ENCODE measurements around the gene ATF6B. TPM values are rescaled to one million over a fixed set of nuclear protein-coding genes. Genes with fewer than 3 reads are reported as not detected.

The ATF6B gene
- total and polyA plus RNA-seq, 3 experiments from 2014 or later: 20.7 to 74.4 (median 72.5) TPM

- Mint-ChIP-seq H3K27me3 (no peaks in the 10 kb centered on the region), H3K27ac (peak overlapping the region in 6 of 8 donors; percentile 11 to 75 (median 67)), H3K9me3 (no peaks in the 10 kb centered on the region), H3K4me3 (peak overlapping the region in 1 of 7 donors; percentile 8), H3K36me3 (peaks cover 0 to 36% (median 12%) of the 10 kb centered on the region in 3 donors), H3K4me1 (peaks cover 41 to 60% (median 53%) of the 10 kb centered on the region in 3 donors)
- no peak overlapping the region for H3K27ac ChIP-seq (ENCODE audit: low read depth, low read length)
- no peak for DNase-seq
- peaks cover 16% of the 10 kb centered on the region for H3K36me3 ChIP-seq (ENCODE audit: insufficient read depth, low read length)
- CTCF ChIA-PET: no interaction called here
- POLR2A ChIA-PET: no interaction called here
- H3K9me3 ChIP-seq (ENCODE audit: low read length): no peaks in the 10 kb centered on the region
- H3K4me3 ChIP-seq (ENCODE audit: low read length): no peak overlapping the region
- no peaks in the 10 kb centered on the region for H3K27me3 ChIP-seq (ENCODE audit: insufficient read depth, low read length, poor library complexity, severe bottlenecking)
- H3K4me1 ChIP-seq (ENCODE audit: insufficient read depth, low read length): peaks cover 44% of the 10 kb centered on the region
These were observed 45.1 kb upstream of the ATF6B start for GRCh38 chr6:32173051-32173727.

GRCh38 chr6:32171234-32171633, 43.2 kb upstream of the ATF6B start:
- Mint-ChIP-seq H3K4me3 (peak overlapping the region in 2 of 7 donors; percentile 26 to 64), H3K36me3 (peaks cover 0 to 52% (median 15%) of the 10 kb centered on the region in 3 donors), H3K9me3 (no peaks in the 10 kb centered on the region), H3K4me1 (peaks cover 28 to 43% (median 35%) of the 10 kb centered on the region in 3 donors), H3K27me3 (no peaks in the 10 kb centered on the region), H3K27ac (peak overlapping the region in 1 of 8 donors; percentile 74)
- Histone ChIP-seq H3K4me1 (ENCODE audit: insufficient read depth, low read length) (peaks cover 33% of the 10 kb centered on the region), H3K27me3 (ENCODE audit: insufficient read depth, low read length, poor library complexity, severe bottlenecking) (no peaks in the 10 kb centered on the region), H3K4me3 (ENCODE audit: low read length) (no peak overlapping the region), H3K27ac (ENCODE audit: low read depth, low read length) (no peak overlapping the region), H3K9me3 (ENCODE audit: low read length) (no peaks in the 10 kb centered on the region), H3K36me3 (ENCODE audit: insufficient read depth, low read length) (peaks cover 16% of the 10 kb centered on the region)
- CTCF ChIA-PET: interaction anchor here (1.0 kb wide), 1 partner anchor 20 kb away, joined by 3 read pairs; the partner anchor contains the start of gene PRRT1
- no peak for DNase-seq
- POLR2A ChIA-PET: no interaction called here

GRCh38 chr6:32170294-32170693, 42.2 kb upstream of the ATF6B start:
- Histone ChIP-seq H3K27me3 (ENCODE audit: insufficient read depth, low read length, poor library complexity, severe bottlenecking) (no peaks in the 10 kb centered on the region), H3K4me3 (ENCODE audit: low read length) (no peak overlapping the region), H3K36me3 (ENCODE audit: insufficient read depth, low read length) (peaks cover 16% of the 10 kb centered on the region), H3K4me1 (ENCODE audit: insufficient read depth, low read length) (peaks cover 28% of the 10 kb centered on the region), H3K27ac (ENCODE audit: low read depth, low read length) (no peak overlapping the region), H3K9me3 (ENCODE audit: low read length) (no peaks in the 10 kb centered on the region)
- no peaks in the 10 kb centered on the region for H3K27me3 Mint-ChIP-seq
- H3K9me3 Mint-ChIP-seq: no peaks in the 10 kb centered on the region
- DNase-seq: no peak
- peaks cover 0 to 57% (median 14%) of the 10 kb centered on the region in 3 donors for H3K36me3 Mint-ChIP-seq
- ChIA-PET POLR2A (no interaction called here), CTCF (interaction anchor here (1.0 kb wide), 2 partner anchors 16 to 19 kb away, joined by 3 read pairs; partner anchors contain the start of gene PRRT1)
- no peak overlapping the region for H3K27ac Mint-ChIP-seq
- H3K4me3 Mint-ChIP-seq: no peak overlapping the region
- H3K4me1 Mint-ChIP-seq: peaks cover 22 to 37% (median 29%) of the 10 kb centered on the region in 3 donors

- H3K36me3 Mint-ChIP-seq: peaks cover 0 to 59% (median 14%) of the 10 kb centered on the region in 3 donors
- H3K27me3 ChIP-seq (ENCODE audit: insufficient read depth, low read length, poor library complexity, severe bottlenecking): no peaks in the 10 kb centered on the region
- H3K4me3 ChIP-seq (ENCODE audit: low read length): no peak overlapping the region
- H3K27ac ChIP-seq (ENCODE audit: low read depth, low read length): peak overlapping the region; percentile 62
- peaks cover 15% of the 10 kb centered on the region for H3K4me1 ChIP-seq (ENCODE audit: insufficient read depth, low read length)
- H3K27ac Mint-ChIP-seq: peak overlapping the region in 1 of 8 donors; percentile 57
- peaks cover 16% of the 10 kb centered on the region for H3K36me3 ChIP-seq (ENCODE audit: insufficient read depth, low read length)
- ChIA-PET POLR2A (interaction anchor here (0.5 kb wide), 1 partner anchor 195 kb away, joined by 3 read pairs; no protein-coding TSS in a partner anchor), CTCF (no interaction called here)
- DNase-seq: no peak
- H3K9me3 Mint-ChIP-seq: no peaks in the 10 kb centered on the region
- no peak overlapping the region for H3K4me3 Mint-ChIP-seq
- no peaks in the 10 kb centered on the region for H3K9me3 ChIP-seq (ENCODE audit: low read length)
- H3K4me1 Mint-ChIP-seq: peaks cover 10 to 24% (median 21%) of the 10 kb centered on the region in 3 donors
- H3K27me3 Mint-ChIP-seq: no peaks in the 10 kb centered on the region
These were observed 41.0 kb upstream of the ATF6B start for GRCh38 chr6:32168807-32169591.

- POLR2A ChIA-PET: no interaction called here
- DNase-seq: no peak
- H3K9me3 Mint-ChIP-seq: no peaks in the 10 kb centered on the region
- peaks cover 0 to 59% (median 14%) of the 10 kb centered on the region in 3 donors for H3K36me3 Mint-ChIP-seq
- CTCF ChIA-PET: no interaction called here
- Histone ChIP-seq H3K27me3 (ENCODE audit: insufficient read depth, low read length, poor library complexity, severe bottlenecking) (no peaks in the 10 kb centered on the region), H3K4me1 (ENCODE audit: insufficient read depth, low read length) (peaks cover 9% of the 10 kb centered on the region), H3K27ac (ENCODE audit: low read depth, low read length) (peak overlapping the region; percentile 62), H3K9me3 (ENCODE audit: low read length) (no peaks in the 10 kb centered on the region), H3K4me3 (ENCODE audit: low read length) (no peak overlapping the region), H3K36me3 (ENCODE audit: insufficient read depth, low read length) (peaks cover 16% of the 10 kb centered on the region)
- no peak overlapping the region for H3K4me3 Mint-ChIP-seq
- H3K27ac Mint-ChIP-seq: peak overlapping the region in 1 of 8 donors; percentile 75
- H3K27me3 Mint-ChIP-seq: no peaks in the 10 kb centered on the region
- H3K4me1 Mint-ChIP-seq: peaks cover 6 to 17% (median 15%) of the 10 kb centered on the region in 3 donors
These were observed 40.3 kb upstream of the ATF6B start for GRCh38 chr6:32168350-32168749.

- Mint-ChIP-seq H3K36me3 (peaks cover 0 to 63% (median 14%) of the 10 kb centered on the region in 3 donors), H3K4me1 (peaks cover 4 to 12% (median 9%) of the 10 kb centered on the region in 3 donors), H3K4me3 (no peak overlapping the region), H3K27ac (peak overlapping the region in 1 of 8 donors; percentile 64), H3K27me3 (no peaks in the 10 kb centered on the region), H3K9me3 (no peaks in the 10 kb centered on the region)
- peaks cover 16% of the 10 kb centered on the region for H3K36me3 ChIP-seq (ENCODE audit: insufficient read depth, low read length)
- no peak overlapping the region for H3K4me3 ChIP-seq (ENCODE audit: low read length)
- ChIA-PET POLR2A (no interaction called here), CTCF (no interaction called here)
- no peaks in the 10 kb centered on the region for H3K9me3 ChIP-seq (ENCODE audit: low read length)
- H3K27me3 ChIP-seq (ENCODE audit: insufficient read depth, low read length, poor library complexity, severe bottlenecking): no peaks in the 10 kb centered on the region
- peak overlapping the region; percentile 62 for H3K27ac ChIP-seq (ENCODE audit: low read depth, low read length)
- no peak for DNase-seq
- H3K4me1 ChIP-seq (ENCODE audit: insufficient read depth, low read length): peaks cover 5% of the 10 kb centered on the region
These were observed 39.8 kb upstream of the ATF6B start for GRCh38 chr6:32167761-32168262.

GRCh38 chr6:32167154-32167760, 39.2 kb upstream of the ATF6B start:
- no peaks in the 10 kb centered on the region for H3K27me3 ChIP-seq (ENCODE audit: insufficient read depth, low read length, poor library complexity, severe bottlenecking)
- Mint-ChIP-seq H3K27me3 (no peaks in the 10 kb centered on the region), H3K36me3 (peaks cover 0 to 67% (median 14%) of the 10 kb centered on the region in 3 donors), H3K27ac (peak overlapping the region in 1 of 8 donors; percentile 64), H3K9me3 (no peaks in the 10 kb centered on the region), H3K4me3 (no peak overlapping the region), H3K4me1 (peaks cover 4 to 8% (median 5%) of the 10 kb centered on the region in 3 donors)
- peak overlapping the region; percentile 62 for H3K27ac ChIP-seq (ENCODE audit: low read depth, low read length)
- no peak overlapping the region for H3K4me3 ChIP-seq (ENCODE audit: low read length)
- H3K36me3 ChIP-seq (ENCODE audit: insufficient read depth, low read length): peaks cover 16% of the 10 kb centered on the region
- no peak for DNase-seq
- CTCF ChIA-PET: interaction anchor here (1.6 kb wide), 1 partner anchor 28 kb away, joined by 4 read pairs; no protein-coding TSS in a partner anchor
- H3K4me1 ChIP-seq (ENCODE audit: insufficient read depth, low read length): no peaks in the 10 kb centered on the region
- no peaks in the 10 kb centered on the region for H3K9me3 ChIP-seq (ENCODE audit: low read length)
- POLR2A ChIA-PET: interaction anchor here (0.7 kb wide), 1 partner anchor 28 kb away, joined by 3 read pairs; no protein-coding TSS in a partner anchor

Data from CD8-positive, alpha-beta memory T cell (primary cell).